HG03103 (cell line): ENCODE measurements around the gene KLHL29.

Experiments used
- ATAC-seq: cut with Tn5 transposase; IDR thresholded peaks from one replicate; pipeline ENCODE4 v1.9.1; 2021; ENCODE audit warnings: low read depth; ENCODE audit not compliant: unreplicated experiment

KLHL29 gene

DNA sequence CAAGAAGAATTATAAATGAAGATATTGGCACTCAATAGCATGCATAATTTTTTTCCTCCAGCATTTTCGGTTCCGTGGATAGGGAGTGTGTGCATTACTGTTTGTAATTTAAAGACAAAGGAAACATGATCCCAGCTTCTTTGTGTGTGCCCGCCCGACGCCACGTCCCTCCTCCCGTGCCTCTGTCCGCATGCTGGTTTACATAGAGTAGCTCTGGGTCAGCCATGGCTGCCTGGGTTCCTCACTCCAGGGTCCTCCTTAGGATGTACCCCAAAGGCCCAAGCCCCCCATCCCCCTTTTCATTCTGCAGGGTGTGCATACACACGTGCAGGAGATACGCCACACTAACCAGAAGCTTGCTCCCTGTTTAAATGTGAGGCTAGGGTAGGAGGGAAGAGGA, 214.7 kb downstream of the KLHL29 start:
- ATAC-seq: no peak

DNA sequence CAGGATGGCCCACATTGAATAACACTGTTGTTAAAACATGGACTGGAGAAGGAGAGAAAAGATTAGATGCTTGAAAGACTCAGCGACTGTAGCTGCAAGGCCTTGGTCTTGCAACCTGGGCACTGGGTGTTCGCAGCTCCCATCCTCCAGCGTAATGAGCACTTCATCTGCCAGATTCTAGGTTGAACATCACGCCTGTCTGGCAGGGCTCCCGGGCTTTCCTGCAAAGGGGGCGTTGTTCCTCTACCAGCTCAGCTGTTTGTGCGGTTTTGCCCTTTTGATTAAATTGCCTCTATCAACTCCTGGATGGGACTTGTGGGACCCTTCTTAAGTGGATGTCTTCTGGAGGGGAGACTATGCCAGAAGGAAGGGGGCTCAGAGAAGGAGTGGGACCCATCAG, 215.4 kb downstream of the KLHL29 start:
- ATAC-seq: no peak

DNA sequence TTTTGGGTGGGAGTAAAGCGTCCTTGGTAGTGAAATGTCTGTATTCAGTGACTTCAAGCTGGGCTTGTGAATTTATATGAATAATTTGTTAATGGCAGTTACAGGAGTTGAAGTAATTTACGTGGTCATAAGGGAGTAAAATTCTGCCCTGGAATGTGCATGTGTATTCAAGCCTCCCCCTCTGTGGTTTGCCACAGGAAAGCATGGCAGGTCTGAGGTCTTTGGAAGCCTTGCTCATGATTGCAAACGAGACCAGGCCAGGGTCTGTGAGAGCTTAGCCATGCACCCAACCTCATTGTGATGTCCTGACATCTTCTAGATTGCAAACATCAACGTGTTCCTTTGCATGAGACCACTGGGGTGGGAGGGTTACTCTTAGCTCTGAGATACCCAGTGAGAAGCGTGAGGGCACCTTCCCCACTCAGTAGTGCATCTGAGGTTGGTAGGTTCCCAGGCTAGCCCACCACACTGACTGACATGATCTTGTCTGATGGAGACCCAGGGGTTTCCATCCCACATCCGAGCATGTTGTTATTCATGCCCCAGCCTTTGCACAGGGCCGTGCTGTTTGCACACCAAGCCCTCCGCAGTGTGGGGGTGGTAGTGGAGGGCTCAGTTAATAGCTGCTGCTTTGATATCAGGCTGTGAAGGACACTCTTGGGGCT, 216.5 kb downstream of the KLHL29 start:
- no peak for ATAC-seq

DNA sequence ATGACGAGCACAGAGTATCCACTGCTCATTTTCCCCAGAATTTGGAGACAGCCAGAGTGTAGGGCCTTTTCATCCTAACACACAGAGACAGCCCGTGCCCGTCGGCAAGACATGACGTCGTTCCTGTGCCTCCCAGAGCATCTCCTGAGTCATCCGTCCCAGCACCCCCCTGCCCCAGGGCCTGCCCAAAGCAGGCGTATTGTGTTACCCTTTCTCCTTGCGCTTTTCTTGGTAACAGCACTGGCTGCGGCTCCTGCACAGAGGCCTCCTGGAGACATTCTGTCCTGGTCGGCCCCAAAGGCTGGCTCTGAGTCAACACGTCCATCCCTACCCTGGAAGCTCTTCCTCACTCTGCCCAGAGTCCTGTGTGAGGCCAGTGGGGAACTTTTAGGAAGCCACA, 217.1 kb downstream of the KLHL29 start:
- no peak for ATAC-seq

DNA sequence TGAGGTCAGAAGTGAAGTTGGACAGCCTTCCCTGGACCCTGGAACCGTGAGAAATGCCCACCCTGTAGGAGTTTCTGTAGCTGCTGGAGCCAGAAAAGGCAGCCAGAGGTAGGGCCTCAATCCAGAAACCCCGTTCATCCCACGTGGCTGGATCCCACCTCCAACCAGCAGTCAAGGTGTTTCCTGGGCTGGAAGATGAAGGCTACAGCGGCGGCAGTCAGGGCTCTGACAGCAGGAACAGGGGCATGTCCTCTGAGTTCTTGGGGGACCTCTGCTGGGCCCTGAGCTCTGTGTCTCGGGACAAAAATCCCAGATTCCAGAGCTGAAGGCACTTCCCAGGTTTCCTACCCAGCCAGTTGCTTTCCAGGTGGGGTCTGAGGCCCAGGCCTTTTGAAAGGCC, 218.2 kb downstream of the KLHL29 start:
- no peak for ATAC-seq

DNA sequence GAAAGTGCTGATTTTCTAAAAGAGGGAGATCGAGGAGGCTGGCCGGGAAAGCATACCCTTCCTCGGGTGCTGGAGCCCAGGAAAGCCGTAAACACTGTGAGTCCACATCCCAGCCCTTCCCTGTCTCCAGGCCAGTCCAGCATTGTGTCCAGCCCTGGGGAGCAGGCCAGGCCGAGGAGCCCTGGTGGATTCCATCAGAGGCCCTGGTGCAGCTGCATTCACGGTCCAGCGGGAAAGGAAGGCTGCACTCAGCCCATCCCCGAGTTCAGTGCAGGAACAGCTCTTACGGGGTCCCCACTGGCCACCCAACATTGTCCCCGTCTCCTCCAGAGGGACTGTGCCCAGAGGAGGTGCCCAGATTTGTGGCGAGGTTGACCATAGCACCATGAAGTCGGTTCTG, 218.6 kb downstream of the KLHL29 start:
- ATAC-seq: no peak

DNA sequence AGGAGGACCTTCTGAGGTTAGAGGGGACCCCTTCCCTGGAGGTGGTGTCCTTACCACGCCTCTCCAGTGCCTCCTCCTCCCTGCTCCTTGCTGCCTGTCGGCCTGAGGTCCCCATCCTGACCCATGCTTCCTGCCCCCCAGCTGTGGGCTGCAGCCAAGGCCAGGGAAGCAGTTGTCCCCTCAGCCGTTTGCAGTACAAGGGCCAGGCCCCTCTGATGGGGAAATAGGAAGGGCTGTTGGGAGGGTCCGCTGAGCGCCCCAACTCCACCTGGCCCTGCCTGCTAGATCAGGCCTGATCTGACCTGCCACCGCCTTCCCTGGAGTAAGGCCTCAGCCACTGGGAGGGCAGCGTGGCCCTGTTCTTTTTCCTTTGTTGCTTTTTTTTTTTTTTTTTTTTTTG, 219.8 kb downstream of the KLHL29 start:
- ATAC-seq: no peak

DNA sequence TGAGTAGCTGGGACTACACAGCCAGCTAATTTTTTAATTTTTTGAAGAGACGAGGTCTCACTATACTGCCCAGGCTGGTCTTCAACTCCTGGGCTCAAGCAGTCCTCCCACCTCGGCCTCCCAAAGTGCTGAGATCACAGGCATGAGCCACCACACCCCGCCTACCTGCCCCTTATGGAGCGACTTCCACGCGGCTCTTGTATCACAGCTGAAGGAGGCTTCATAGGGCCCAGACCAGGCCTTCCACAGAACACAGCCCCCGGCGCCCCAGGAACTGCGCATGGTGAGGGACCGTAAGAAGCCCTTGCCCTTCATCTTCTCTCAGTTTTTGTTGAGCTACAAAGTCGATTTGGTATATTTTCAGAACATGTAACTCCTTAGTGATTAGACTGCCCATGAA, 220.3 kb downstream of the KLHL29 start:
- no peak for ATAC-seq

DNA sequence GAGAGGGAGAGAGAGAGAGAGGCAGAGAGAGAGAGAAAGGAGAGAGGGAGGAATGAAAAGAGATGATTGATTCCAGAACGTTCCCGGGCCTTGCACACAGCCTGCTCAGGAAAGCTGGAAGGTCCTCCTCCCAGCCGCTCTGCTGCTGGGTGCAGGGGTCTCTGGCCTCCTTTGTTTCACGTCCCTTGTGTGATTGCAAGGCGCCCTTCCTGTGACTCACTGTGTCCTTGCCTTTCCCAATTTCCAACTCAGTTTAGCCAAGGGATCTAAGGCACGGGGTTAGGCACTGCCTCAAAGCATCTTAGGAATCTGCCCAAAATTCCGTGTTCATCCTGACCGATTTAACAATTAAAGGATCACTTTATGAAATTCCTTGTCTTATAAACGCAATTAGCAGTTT, 221.2 kb downstream of the KLHL29 start:
- no peak for ATAC-seq

- ATAC-seq: no peak
These were observed 222.0 kb downstream of the KLHL29 start for GRCh38 chr2:23606968-23607367.

- no peak for ATAC-seq
These were observed 222.9 kb downstream of the KLHL29 start for GRCh38 chr2:23607925-23608324.

DNA sequence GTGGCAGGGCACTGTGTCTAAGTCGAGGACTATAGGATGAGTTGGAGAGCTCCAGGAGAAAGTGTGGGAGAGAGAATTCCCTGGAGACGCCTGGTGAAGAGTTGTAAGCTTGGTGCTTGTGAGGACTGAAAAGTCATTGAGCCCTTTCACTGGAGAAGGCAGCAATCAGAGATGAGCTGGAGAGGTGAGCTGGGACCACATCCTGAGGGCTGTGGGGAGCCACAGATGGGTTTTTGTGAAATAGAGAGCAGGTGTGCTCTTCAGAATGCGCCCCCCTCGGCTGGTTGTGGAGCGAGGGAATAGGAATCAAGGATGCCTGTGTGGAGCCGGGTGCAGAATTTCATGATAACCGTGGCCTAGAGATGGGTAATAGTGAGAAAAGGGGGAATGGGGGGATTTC, 224.3 kb downstream of the KLHL29 start:
- ATAC-seq: no peak

- ATAC-seq: no peak
These were observed 226.9 kb downstream of the KLHL29 start for GRCh38 chr2:23611839-23612238.

DNA sequence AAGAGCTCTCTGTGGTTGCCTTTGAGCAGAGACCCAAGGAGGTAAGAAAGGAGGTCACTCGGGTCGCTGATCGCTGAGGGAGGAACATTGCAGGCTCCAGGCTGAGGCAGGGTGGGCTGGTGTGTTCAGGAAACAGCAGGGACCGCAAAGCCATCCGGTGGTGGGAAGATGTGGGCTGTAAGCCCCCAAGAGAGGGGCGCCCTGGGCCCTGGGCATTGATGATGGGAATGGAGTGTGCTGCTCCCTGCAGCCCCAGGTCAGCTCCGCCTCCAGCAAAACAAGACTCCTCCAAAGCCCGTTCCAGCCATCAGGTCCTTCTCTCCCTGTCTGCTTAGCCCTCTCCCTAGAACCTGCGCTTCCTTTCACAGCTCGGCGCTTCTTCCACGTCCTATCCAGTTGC, 229.7 kb downstream of the KLHL29 start:
- no peak for ATAC-seq

GRCh38 chr2:23615216-23616020, 230.4 kb downstream of the KLHL29 start:
- no peak for ATAC-seq

- ATAC-seq: no peak
These were observed 231.7 kb downstream of the KLHL29 start for GRCh38 chr2:23616630-23617029.

- no peak for ATAC-seq
These were observed 232.3 kb downstream of the KLHL29 start for GRCh38 chr2:23617167-23617810.

GRCh38 chr2:23617811-23618215, 232.8 kb downstream of the KLHL29 start:
- no peak for ATAC-seq

DNA sequence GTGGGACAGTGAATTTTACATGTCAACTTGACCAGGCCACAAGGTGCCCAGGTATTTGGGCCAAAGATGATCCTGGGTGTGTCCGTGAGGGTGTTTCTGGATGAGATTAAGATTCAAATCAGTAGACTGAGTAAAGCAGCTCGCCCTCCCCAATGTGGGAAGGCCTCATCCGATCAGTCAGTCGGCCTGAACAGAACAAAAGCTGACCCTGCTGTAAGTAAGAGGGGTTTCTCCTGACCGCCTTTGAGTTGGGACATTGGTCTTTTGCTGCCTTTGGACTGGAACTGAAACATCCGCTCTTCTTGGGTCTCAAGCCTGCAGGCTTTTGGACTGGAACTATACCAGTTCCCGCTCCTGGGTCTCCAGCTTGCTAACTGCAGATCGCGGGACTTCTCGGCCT, 233.3 kb downstream of the KLHL29 start:
- ATAC-seq: no peak

DNA sequence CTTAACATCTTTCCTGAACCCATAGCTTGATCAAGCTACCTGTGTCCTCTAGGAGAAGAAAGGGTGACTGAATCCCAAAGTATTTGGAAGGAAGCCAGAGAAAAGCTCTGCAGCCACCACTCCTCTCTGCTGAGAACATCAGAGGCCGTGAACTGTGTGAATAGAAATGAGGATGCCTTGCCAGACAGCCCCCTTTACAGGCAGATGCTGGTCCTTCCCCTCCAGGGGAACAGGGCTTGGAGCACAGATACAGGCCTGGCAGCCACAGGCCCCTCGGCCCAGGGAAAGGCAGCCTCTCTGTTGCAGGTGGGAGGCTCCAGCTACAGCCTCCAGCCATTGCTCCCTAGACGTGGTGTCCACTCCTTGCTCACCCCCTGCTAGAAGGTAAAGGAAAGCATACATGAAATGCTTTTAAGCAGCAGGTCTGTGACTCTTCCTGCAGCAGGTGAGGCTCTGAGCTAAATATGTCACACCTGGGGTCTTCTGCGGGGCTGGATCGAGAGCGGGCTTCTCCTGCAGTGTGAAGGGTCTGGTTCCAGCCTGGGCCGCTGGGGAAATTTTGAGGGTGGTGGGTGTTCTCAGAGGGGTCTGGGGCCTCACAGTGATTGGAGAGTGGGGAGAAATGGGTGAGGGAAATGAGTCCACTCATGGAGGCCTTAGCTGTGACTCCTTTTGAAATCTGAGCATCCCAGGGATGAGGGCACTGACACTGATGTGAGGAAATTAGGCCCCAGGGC, 234.0 kb downstream of the KLHL29 start:
- no peak for ATAC-seq

- ATAC-seq: no peak
These were observed 235.0 kb downstream of the KLHL29 start for GRCh38 chr2:23619941-23620340.
